HCT116 (cell line): ENCODE results near the gene IGF2BP3. TPM values are rescaled to one million over a fixed set of nuclear protein-coding genes. Genes with fewer than 3 reads are reported as not detected.

Experiments
- ATAC-seq: fragments of 200-7000 bp; cut with Tn5 transposase; 2 replicates; pipeline ENCODE4 v1.9.1; 2020; ENCODE audit warnings: mild to moderate bottlenecking, moderate library complexity
- BruUV-seq: library from RNA; stranded (reverse); fragments of 400-500 nt; replicated peaks from 2 replicates; lab custom pipeline; 2021; lab: Mats Ljungman, UMichigan
- CTCF ChIA-PET: fragments of 300-600 bp; sonication (Branson Sonifier 250); formaldehyde crosslinking; loops from one replicate; lab custom pipeline; 2021; ENCODE audit warnings: antibody characterized with exemption; lab: Charles Lee
- POLR2A ChIA-PET: fragments of 300-600, 350-600 bp; sonication (Branson Sonifier 250); formaldehyde crosslinking; loops from one replicate; lab custom pipeline; 2021; ENCODE audit warnings: antibody characterized with exemption; lab: Charles Lee
- RAD21 ChIA-PET, 2 experiments: fragments of 300-600 bp; sonication (Branson Sonifier 250); formaldehyde crosslinking; loops; one replicate each; lab custom pipeline; 2023; ENCODE audit warnings: low total read pairs in 2 of 2; ENCODE audit not compliant: uncharacterized antibody in 2 of 2, unreplicated experiment in 2 of 2, low non-redundant PET in 1 of 2; lab: Charles Lee
- DNase-seq: peaks from one replicate; pipeline ENCODE4 v3.0.0-alpha.2; 2010; ENCODE audit warnings: low read depth, low spot score
- H2AFZ ChIP-seq: fragments of 200-600 bp; shearing (Covaris generic), sonication (generic); 2 replicates; pipeline ENCODE4 v1.6.1; 2017; ENCODE audit warnings: low read depth, mixed run types, mixed read lengths, antibody characterized with exemption, low read length; ENCODE audit not compliant: poor library complexity, severe bottlenecking
- H3K27ac ChIP-seq: 2 replicates; pipeline ENCODE4 v1.5.1; 2012; ENCODE audit warnings: low read depth, low read length
- H3K27me3 ChIP-seq: fragments of 200-600 bp; sonication (generic); 2 replicates; pipeline ENCODE4 v1.6.1; 2016; ENCODE audit warnings: mixed run types, low read length, mixed read lengths; ENCODE audit not compliant: insufficient read depth
- H3K36me3 ChIP-seq, 2 experiments: fragments of 200-500 bp in 1 of 2; fragments of 200-600 bp in 1 of 2; sonication (Bioruptor generic) in 1 of 2; sonication (generic) in 1 of 2; 2 replicates each; pipeline versions ENCODE4 v1.5.1 to v1.6.1; 2014 to 2016; ENCODE audit warnings: low read length in 2 of 2, inconsistent platforms in 1 of 2, mixed read lengths in 1 of 2, mixed run types in 1 of 2; ENCODE audit not compliant: insufficient read depth in 2 of 2, control insufficient read depth in 1 of 2
- H3K4me1 ChIP-seq, 2 experiments: fragments of 200-600 bp in 1 of 2; sonication (generic) in 1 of 2; 2 replicates each; pipeline versions ENCODE4 v1.5.1 to v1.6.1; 2012 to 2017; ENCODE audit warnings: low read length in 2 of 2, inconsistent platforms in 1 of 2, mild to moderate bottlenecking in 1 of 2, mixed read lengths in 1 of 2, mixed run types in 1 of 2, moderate library complexity in 1 of 2; ENCODE audit not compliant: insufficient read depth in 2 of 2, control insufficient read depth in 1 of 2
- H3K4me2 ChIP-seq: fragments of 200-600 bp; sonication (generic); 2 replicates; pipeline ENCODE4 v1.6.1; 2017; ENCODE audit warnings: mixed run types, low read length, mixed read lengths
- H3K4me3 ChIP-seq, 2 experiments: fragments of 200-600 bp in 1 of 2; sonication (generic) in 1 of 2; replicated peaks in 1 of 2; 2 replicates each; pipeline ENCODE4 v1.5.1; 2011 to 2016; ENCODE audit warnings: low read length in 2 of 2, control low read depth in 1 of 2, low read depth in 1 of 2, mild to moderate bottlenecking in 1 of 2, mixed read lengths in 1 of 2, mixed run types in 1 of 2
- H3K79me2 ChIP-seq: fragments of 200-600 bp; sonication (generic); 2 replicates; pipeline ENCODE4 v1.6.1; 2017; ENCODE audit warnings: mild to moderate bottlenecking, mixed run types, low read length, moderate library complexity, mixed read lengths; ENCODE audit not compliant: insufficient read depth
- H3K9ac ChIP-seq: fragments of 200-600 bp; sonication (generic); 2 replicates; pipeline ENCODE4 v1.6.1; 2016; ENCODE audit warnings: low read length, mixed read lengths
- H3K9me2 ChIP-seq: fragments of 200-600 bp; sonication (generic), shearing (Covaris generic); 2 replicates; pipeline ENCODE4 v1.6.1; 2017; ENCODE audit warnings: mixed run types, mild to moderate bottlenecking, moderate library complexity; ENCODE audit not compliant: insufficient read depth
- H3K9me3 ChIP-seq, 2 experiments: fragments of 200-500 bp in 1 of 2; fragments of 200-600 bp in 1 of 2; sonication (Bioruptor generic) in 1 of 2; sonication (generic) in 1 of 2; 2 replicates each; pipeline ENCODE4 v1.6.1; 2014 to 2017; ENCODE audit warnings: low read length in 2 of 2, mixed read lengths in 2 of 2, inconsistent platforms in 1 of 2, low read depth in 1 of 2, mild to moderate bottlenecking in 1 of 2, mixed run types in 1 of 2, moderate library complexity in 1 of 2; ENCODE audit not compliant: control insufficient read depth in 1 of 2, insufficient read depth in 1 of 2
- H4K20me1 ChIP-seq: fragments of 200-600 bp; sonication (generic), shearing (Covaris generic); 2 replicates; pipeline ENCODE4 v1.6.1; 2017; ENCODE audit warnings: mixed run types, mild to moderate bottlenecking, moderate library complexity; ENCODE audit not compliant: insufficient read depth
- CBX3 ChIP-seq: IDR thresholded peaks from 2 replicates; pipeline ENCODE4 v1.6.1; 2012; ENCODE audit warnings: low read depth
- CEBPB ChIP-seq: IDR thresholded peaks from 2 replicates; pipeline ENCODE4 v1.6.1; 2012; ENCODE audit warnings: low read depth
- EGR1 ChIP-seq: IDR thresholded peaks from 2 replicates; pipeline ENCODE4 v1.6.1; 2012; ENCODE audit warnings: low read depth
- EZH2phosphoT487 ChIP-seq: fragments of 200-600 bp; IDR thresholded peaks from 2 replicates; pipeline ENCODE4 v1.6.1; 2018; ENCODE audit warnings: antibody characterized with exemption, borderline replicate concordance
- FOSL1 ChIP-seq: IDR thresholded peaks from 2 replicates; pipeline ENCODE4 v1.6.1; 2012; ENCODE audit warnings: low read depth
- JUND ChIP-seq: IDR thresholded peaks from 2 replicates; pipeline ENCODE4 v1.6.1; 2012
- POLR2AphosphoS5 ChIP-seq: IDR thresholded peaks from 2 replicates; pipeline ENCODE4 v1.6.1; 2011; ENCODE audit warnings: mild to moderate bottlenecking, low read depth, low read length, moderate library complexity
- SIN3A ChIP-seq: IDR thresholded peaks from 2 replicates; pipeline ENCODE4 v1.6.1; 2012; ENCODE audit warnings: low read depth
- SP1 ChIP-seq: IDR thresholded peaks from 2 replicates; pipeline ENCODE4 v1.6.1; 2012; ENCODE audit warnings: low read depth
- SRF ChIP-seq: IDR thresholded peaks from 2 replicates; pipeline ENCODE4 v1.6.1; 2012; ENCODE audit warnings: low read depth
- YY1 ChIP-seq: IDR thresholded peaks from 2 replicates; pipeline ENCODE4 v1.6.1; 2011; ENCODE audit warnings: low read length, low read depth, moderate library complexity, mild to moderate bottlenecking; ENCODE audit not compliant: insufficient replicate concordance; ENCODE audit errors: extremely low read depth
- ZBTB33 ChIP-seq: IDR thresholded peaks from 2 replicates; pipeline ENCODE4 v1.6.1; 2011; ENCODE audit warnings: mild to moderate bottlenecking, low read length, moderate library complexity; ENCODE audit not compliant: insufficient replicate concordance; ENCODE audit errors: extremely low read depth
- ZFX ChIP-seq: fragments of 450-650 bp; IDR thresholded peaks from 2 replicates; pipeline ENCODE4 v1.6.1; 2017
- ZNF274 ChIP-seq: fragments of 200-500 bp; sonication (Bioruptor generic); IDR thresholded peaks from 2 replicates; pipeline ENCODE4 v1.6.1; 2014; ENCODE audit warnings: mild to moderate bottlenecking, low read depth, low read length, inconsistent platforms
- intact Hi-C: fragments of 100-400 bp; cut with micrococcal nuclease; formaldehyde crosslinking; loops from 2 replicates; pipeline ENCODE4 v1.10.0; 2022
- total RNA-seq: library from RNA; stranded (reverse); gene quantifications from one replicate; pipeline ENCODE4 v1.2.1, GENCODE V29; 2021; ENCODE audit not compliant: unreplicated experiment
- TF ChIP-seq, protein P1 (sequence below): IDR thresholded peaks from 2 replicates; pipeline ENCODE4 v1.6.1; 2012
- TF ChIP-seq, protein P2 (sequence below): IDR thresholded peaks from 2 replicates; pipeline ENCODE4 v1.6.1; 2012
- TF ChIP-seq, protein P3 (sequence below): IDR thresholded peaks from 2 replicates; pipeline ENCODE4 v1.6.1; 2012; ENCODE audit warnings: low read depth

Gene IGF2BP3
- total RNA-seq, 1 experiment from 2014 or later = 79.1 TPM

- RAD21 ChIA-PET = no interaction called here
- TF ChIP-seq, protein P1, sequence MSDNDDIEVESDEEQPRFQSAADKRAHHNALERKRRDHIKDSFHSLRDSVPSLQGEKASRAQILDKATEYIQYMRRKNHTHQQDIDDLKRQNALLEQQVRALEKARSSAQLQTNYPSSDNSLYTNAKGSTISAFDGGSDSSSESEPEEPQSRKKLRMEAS = no peak
- no peak for TF ChIP-seq CBX3
- no peak for TF ChIP-seq POLR2AphosphoS5
- no peak for TF ChIP-seq JUND
- no peak for TF ChIP-seq FOSL1
- no peak for TF ChIP-seq ZNF274
- no peak for TF ChIP-seq EGR1
- TF ChIP-seq CEBPB = no peak
- TF ChIP-seq, protein P2, sequence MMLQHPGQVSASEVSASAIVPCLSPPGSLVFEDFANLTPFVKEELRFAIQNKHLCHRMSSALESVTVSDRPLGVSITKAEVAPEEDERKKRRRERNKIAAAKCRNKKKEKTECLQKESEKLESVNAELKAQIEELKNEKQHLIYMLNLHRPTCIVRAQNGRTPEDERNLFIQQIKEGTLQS = no peak
- no peak for TF ChIP-seq ZBTB33
- no peak for TF ChIP-seq ZFX
- TF ChIP-seq SP1 = no peak
- no peak for TF ChIP-seq SIN3A
- no peak for TF ChIP-seq EZH2phosphoT487
- TF ChIP-seq SRF = no peak
- TF ChIP-seq, protein P3, sequence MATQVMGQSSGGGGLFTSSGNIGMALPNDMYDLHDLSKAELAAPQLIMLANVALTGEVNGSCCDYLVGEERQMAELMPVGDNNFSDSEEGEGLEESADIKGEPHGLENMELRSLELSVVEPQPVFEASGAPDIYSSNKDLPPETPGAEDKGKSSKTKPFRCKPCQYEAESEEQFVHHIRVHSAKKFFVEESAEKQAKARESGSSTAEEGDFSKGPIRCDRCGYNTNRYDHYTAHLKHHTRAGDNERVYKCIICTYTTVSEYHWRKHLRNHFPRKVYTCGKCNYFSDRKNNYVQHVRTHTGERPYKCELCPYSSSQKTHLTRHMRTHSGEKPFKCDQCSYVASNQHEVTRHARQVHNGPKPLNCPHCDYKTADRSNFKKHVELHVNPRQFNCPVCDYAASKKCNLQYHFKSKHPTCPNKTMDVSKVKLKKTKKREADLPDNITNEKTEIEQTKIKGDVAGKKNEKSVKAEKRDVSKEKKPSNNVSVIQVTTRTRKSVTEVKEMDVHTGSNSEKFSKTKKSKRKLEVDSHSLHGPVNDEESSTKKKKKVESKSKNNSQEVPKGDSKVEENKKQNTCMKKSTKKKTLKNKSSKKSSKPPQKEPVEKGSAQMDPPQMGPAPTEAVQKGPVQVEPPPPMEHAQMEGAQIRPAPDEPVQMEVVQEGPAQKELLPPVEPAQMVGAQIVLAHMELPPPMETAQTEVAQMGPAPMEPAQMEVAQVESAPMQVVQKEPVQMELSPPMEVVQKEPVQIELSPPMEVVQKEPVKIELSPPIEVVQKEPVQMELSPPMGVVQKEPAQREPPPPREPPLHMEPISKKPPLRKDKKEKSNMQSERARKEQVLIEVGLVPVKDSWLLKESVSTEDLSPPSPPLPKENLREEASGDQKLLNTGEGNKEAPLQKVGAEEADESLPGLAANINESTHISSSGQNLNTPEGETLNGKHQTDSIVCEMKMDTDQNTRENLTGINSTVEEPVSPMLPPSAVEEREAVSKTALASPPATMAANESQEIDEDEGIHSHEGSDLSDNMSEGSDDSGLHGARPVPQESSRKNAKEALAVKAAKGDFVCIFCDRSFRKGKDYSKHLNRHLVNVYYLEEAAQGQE = no peak
- no peak for TF ChIP-seq YY1
- TF ChIP-seq, all 23 proteins: peak for 0
- no TSS peak for BruUV-seq
- intact Hi-C loops = no loop called here
- no peak for DNase-seq
- Histone ChIP-seq H3K79me2 (peaks cover 96% of the 10 kb centered on the region), H3K9ac (no peak overlapping the region), H3K4me2 (no peak overlapping the region), H2AFZ (no peak overlapping the region), H3K9me2 (no peaks in the 10 kb centered on the region), H3K36me3 (peaks cover 14 to 20% of the 10 kb centered on the region in 2 experiments; a peak in 3 of 4 replicates), H3K9me3 (no peaks in the 10 kb centered on the region), H3K27me3 (no peaks in the 10 kb centered on the region), H3K4me1 (peaks cover 4 to 14% of the 10 kb centered on the region in 2 experiments; a peak in 2 of 4 replicates), H3K27ac (no peak overlapping the region), H4K20me1 (peaks cover 5% of the 10 kb centered on the region; the same call in 1 of the 2 replicates), H3K4me3 (no peak overlapping the region)
- no peak for ATAC-seq
- ChIA-PET CTCF (no interaction called here), POLR2A (no interaction called here)
These were observed 51.1 kb downstream of the IGF2BP3 start for GRCh38 chr7:23419160-23419559.
